Endothelial cell of umbilical vein (primary cell): Measurements from ENCODE around the gene STK17B. TPM values are rescaled to one million over a fixed set of nuclear protein-coding genes. Genes with fewer than 3 reads are reported as not detected.
A peak's percentile ranks its signal among the peaks of the same experiment; 100 is the strongest.

Source experiments
- BruUV-seq: library from RNA; stranded (reverse); fragments of 400-500 nt; replicated peaks from 2 replicates; lab custom pipeline; 2021; lab: Mats Ljungman, UMichigan
- CTCF ChIA-PET: fragments of 300-600, 350-600 bp; sonication (Branson Sonifier 250); formaldehyde crosslinking; loops from one replicate; lab custom pipeline; 2021; ENCODE audit warnings: antibody characterized with exemption, inconsistent platforms; lab: Charles Lee
- POLR2A ChIA-PET: fragments of 300-600, 350-600 bp; sonication (Branson Sonifier 250); formaldehyde crosslinking; loops from one replicate; lab custom pipeline; 2021; ENCODE audit warnings: antibody characterized with exemption, inconsistent platforms; lab: Charles Lee
- DNase-seq: peaks from one replicate; pipeline ENCODE4 v3.0.0-alpha.2; 2011; ENCODE audit warnings: low read depth, low spot score
- FAIRE-seq: peaks from 2 replicates; lab custom pipeline; 2011; peaks lifted over from hg19 to GRCh38; lab: Jason Lieb, UNC
- H2AFZ ChIP-seq: 2 replicates; pipeline ENCODE4 v1.6.0; 2012; ENCODE audit warnings: low read depth, low read length, control low read depth, inconsistent platforms
- H3K27ac ChIP-seq: 2 replicates; pipeline ENCODE4 v1.5.1; 2011; ENCODE audit warnings: low read depth, mild to moderate bottlenecking, control low read depth, low read length, moderate library complexity; ENCODE audit not compliant: insufficient read depth
- H3K27me3 ChIP-seq, 2 experiments: 2 replicates each; pipeline versions ENCODE4 v1.6.0 to v1.6.1; 2011; ENCODE audit warnings: low read length in 2 of 2, mixed read lengths in 1 of 2; ENCODE audit not compliant: control insufficient read depth in 2 of 2, insufficient read depth in 2 of 2
- H3K36me3 ChIP-seq, 2 experiments: 2 replicates in 1 of 2; 3 replicates in 1 of 2; pipeline ENCODE4 v1.5.1; 2011; ENCODE audit warnings: low read length in 2 of 2, mild to moderate bottlenecking in 1 of 2, moderate library complexity in 1 of 2; ENCODE audit not compliant: control insufficient read depth in 2 of 2, insufficient read depth in 2 of 2; ENCODE audit errors: extremely low read depth in 1 of 2
- H3K4me1 ChIP-seq: 3 replicates; pipeline ENCODE4 v1.5.1; 2011; ENCODE audit warnings: mild to moderate bottlenecking, low read length; ENCODE audit not compliant: control insufficient read depth, insufficient read depth; ENCODE audit errors: extremely low read depth
- H3K4me2 ChIP-seq: 2 replicates; pipeline ENCODE4 v1.6.1; 2011; ENCODE audit warnings: low read length, control low read depth, mixed read lengths; ENCODE audit not compliant: insufficient read depth
- H3K4me3 ChIP-seq, 3 experiments: fragments of 200-600 bp in 1 of 3; sonication (generic), shearing (Covaris generic) in 1 of 3; replicated peaks in 1 of 3; 2 replicates each; pipeline ENCODE4 v1.5.1; 2011 to 2016; ENCODE audit warnings: control low read depth in 3 of 3, low read length in 3 of 3, mild to moderate bottlenecking in 2 of 3, inconsistent platforms in 1 of 3, low read depth in 1 of 3, moderate library complexity in 1 of 3; ENCODE audit not compliant: insufficient read depth in 1 of 3
- H3K79me2 ChIP-seq: 2 replicates; pipeline ENCODE4 v1.6.0; 2012; ENCODE audit warnings: low read length, inconsistent platforms; ENCODE audit not compliant: control insufficient read depth, insufficient read depth
- H3K9ac ChIP-seq: replicated peaks from 2 replicates; pipeline ENCODE3; 2011; ENCODE audit warnings: low read length, control low read depth; ENCODE audit not compliant: insufficient read depth; ENCODE audit errors: extremely low read depth
- H3K9me1 ChIP-seq: replicated peaks from 3 replicates; pipeline ENCODE4 v1.6.0; 2011; ENCODE audit warnings: mild to moderate bottlenecking, low read length; ENCODE audit not compliant: control insufficient read depth, insufficient read depth; ENCODE audit errors: extremely low read depth
- H3K9me3 ChIP-seq: replicated peaks from 2 replicates; pipeline ENCODE4 v1.5.1; 2012; ENCODE audit warnings: low read length, inconsistent platforms; ENCODE audit not compliant: control insufficient read depth, insufficient read depth
- H4K20me1 ChIP-seq: replicated peaks from 2 replicates; pipeline ENCODE3; 2011; ENCODE audit warnings: mild to moderate bottlenecking, low read length; ENCODE audit not compliant: control insufficient read depth, insufficient read depth; ENCODE audit errors: extremely low read depth
- EZH2 ChIP-seq: IDR thresholded peaks from 2 replicates; pipeline ENCODE4 v1.6.1; 2012; ENCODE audit warnings: borderline replicate concordance, low read depth, mild to moderate bottlenecking, moderate library complexity, low read length, inconsistent platforms; ENCODE audit not compliant: severe bottlenecking
- FOS ChIP-seq: IDR thresholded peaks from 2 replicates; pipeline ENCODE4 v1.6.1; 2011; ENCODE audit warnings: mild to moderate bottlenecking, low read length, moderate library complexity, borderline replicate concordance; ENCODE audit not compliant: insufficient read depth
- GATA2 ChIP-seq: IDR thresholded peaks from 2 replicates; pipeline ENCODE4 v1.7.0; 2011; ENCODE audit warnings: low read depth, mild to moderate bottlenecking, moderate library complexity, mixed read lengths, low read length; ENCODE audit not compliant: insufficient read length, insufficient read depth
- JUN ChIP-seq: IDR thresholded peaks from 2 replicates; pipeline ENCODE4 v1.6.1; 2011; ENCODE audit warnings: borderline replicate concordance, low read depth; ENCODE audit not compliant: insufficient read length, insufficient read depth
- MYC ChIP-seq: IDR thresholded peaks from one replicate; pipeline ENCODE4 v1.6.1; 2011; ENCODE audit warnings: mild to moderate bottlenecking, low read depth, low read length
- POLR2A ChIP-seq: IDR thresholded peaks from 2 replicates; pipeline ENCODE4 v1.6.1; 2012; ENCODE audit warnings: low read depth, mild to moderate bottlenecking, control low read depth, low read length
- POLR2AphosphoS5 ChIP-seq: IDR thresholded peaks from 2 replicates; pipeline ENCODE4 v1.6.1; 2012; ENCODE audit warnings: low read depth, mild to moderate bottlenecking, control low read depth, low read length, moderate library complexity; ENCODE audit not compliant: insufficient read depth
- dilution Hi-C: fragments of 300-500 bp; cut with MboI; formaldehyde crosslinking; loops from one replicate; pipeline ENCODE4 v1.15.0; 2019; ENCODE audit warnings: low sequenced_read_pairs; ENCODE audit not compliant: extremely low pct_ligation_motif_present
- intact Hi-C: fragments of 100-400 bp; cut with micrococcal nuclease; formaldehyde crosslinking; loops from one replicate; pipeline ENCODE4 v1.10.0; 2022
- polyA plus RNA-seq, 4 experiments: library from polyadenylated mRNA; depleted of rRNA in 3 of 4; stranded (reverse) in 3 of 4; unstranded in 1 of 4; fragments of >200 nt; gene quantifications; 2 replicates each; pipeline versions ENCODE4 v1.2.1 to v1.2.3, GENCODE V29; 2011 to 2012; ENCODE audit warnings: missing spikeins in 1 of 4
- total RNA-seq: library from RNA; stranded (reverse); gene quantifications from 2 replicates; pipeline ENCODE4 v1.2.3, GENCODE V29; 2021
- TF ChIP-seq, protein P1 (sequence below): IDR thresholded peaks from 2 replicates; pipeline ENCODE4 v1.6.1; 2011; ENCODE audit not compliant: insufficient read depth, insufficient read length
- TF ChIP-seq, protein P2 (sequence below), 2 donors: IDR thresholded peaks; 1 replicate in 1 of 2; 2 replicates in 1 of 2; pipeline ENCODE4 v1.5.1; 2011; ENCODE audit warnings: low read length in 2 of 2, mild to moderate bottlenecking in 2 of 2, moderate library complexity in 2 of 2, control low read depth in 1 of 2, inconsistent platforms in 1 of 2, low read depth in 1 of 2; ENCODE audit not compliant: insufficient read depth in 1 of 2; ENCODE audit errors: extremely low read depth in 1 of 2

The STK17B gene
- total and polyA plus RNA-seq, 2 donors (not counting 3 experiments of a cell fraction or from before 2014, with no cell fraction given): 2.5 to 16.6 TPM

DNA sequence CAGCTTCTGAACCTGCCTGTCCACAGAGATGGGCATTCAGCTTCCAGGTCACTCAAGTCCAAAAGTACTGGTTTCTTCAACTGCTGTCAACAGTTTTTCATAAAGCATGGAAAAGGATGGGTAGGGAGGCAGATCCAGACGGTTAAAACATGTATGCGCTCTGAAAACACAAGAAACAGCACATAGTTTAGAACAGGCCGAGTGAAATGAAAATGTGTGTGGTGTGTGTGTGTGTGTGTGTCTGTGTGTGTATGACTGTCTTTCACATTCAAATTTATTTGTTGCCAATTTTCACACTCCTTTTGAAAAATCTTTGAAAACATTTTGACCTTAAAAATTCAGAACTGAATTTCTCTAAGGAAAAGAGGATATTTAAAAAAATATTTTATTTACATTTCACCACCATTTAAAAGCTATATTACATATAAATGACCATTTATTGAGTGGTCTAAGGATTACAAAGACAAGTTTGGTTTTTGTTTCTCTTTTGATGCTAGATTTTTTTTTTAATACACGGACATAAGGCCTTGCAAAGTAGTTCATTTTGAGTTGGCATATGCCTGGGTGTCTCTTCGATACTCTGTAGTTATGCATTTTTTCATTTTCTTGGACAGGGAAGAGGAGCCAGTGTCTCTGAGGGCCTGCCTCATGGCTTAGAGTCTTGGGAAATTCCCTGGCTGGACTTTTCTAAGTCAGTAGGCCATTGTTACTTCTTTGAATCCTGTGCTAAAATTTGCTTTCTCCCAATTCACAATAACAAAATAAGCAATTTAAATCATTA is 30.0 kb upstream of the STK17B start:
- POLR2A ChIA-PET: no interaction called here

More for the DNA sequence above, 30.0 kb upstream of the STK17B start:
- Histone ChIP-seq H3K4me1 (peaks cover 20% of the 10 kb centered on the region), H3K4me2 (peak overlapping the region; percentile 31), H3K36me3 (peaks cover 1 to 36% of the 10 kb centered on the region in 2 experiments), H3K9me1 (peaks cover 3% of the 10 kb centered on the region), H3K27ac (peak overlapping the region; percentile 18), H3K79me2 (no peaks in the 10 kb centered on the region), H3K9ac (peak overlapping the region; percentile 22), H2AFZ (no peak overlapping the region), H4K20me1 (peaks cover 2% of the 10 kb centered on the region), H3K27me3 (no peaks in the 10 kb centered on the region), H3K9me3 (no peaks in the 10 kb centered on the region), H3K4me3 (peak overlapping the region in 1 of 3 experiments; percentile 6)
- TF ChIP-seq, protein P1, sequence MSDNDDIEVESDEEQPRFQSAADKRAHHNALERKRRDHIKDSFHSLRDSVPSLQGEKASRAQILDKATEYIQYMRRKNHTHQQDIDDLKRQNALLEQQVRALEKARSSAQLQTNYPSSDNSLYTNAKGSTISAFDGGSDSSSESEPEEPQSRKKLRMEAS: no peak
- TF ChIP-seq POLR2AphosphoS5: no peak
- TF ChIP-seq EZH2: no peak
- no peak for TF ChIP-seq POLR2A
- no peak for TF ChIP-seq JUN
- TF ChIP-seq, protein P2, sequence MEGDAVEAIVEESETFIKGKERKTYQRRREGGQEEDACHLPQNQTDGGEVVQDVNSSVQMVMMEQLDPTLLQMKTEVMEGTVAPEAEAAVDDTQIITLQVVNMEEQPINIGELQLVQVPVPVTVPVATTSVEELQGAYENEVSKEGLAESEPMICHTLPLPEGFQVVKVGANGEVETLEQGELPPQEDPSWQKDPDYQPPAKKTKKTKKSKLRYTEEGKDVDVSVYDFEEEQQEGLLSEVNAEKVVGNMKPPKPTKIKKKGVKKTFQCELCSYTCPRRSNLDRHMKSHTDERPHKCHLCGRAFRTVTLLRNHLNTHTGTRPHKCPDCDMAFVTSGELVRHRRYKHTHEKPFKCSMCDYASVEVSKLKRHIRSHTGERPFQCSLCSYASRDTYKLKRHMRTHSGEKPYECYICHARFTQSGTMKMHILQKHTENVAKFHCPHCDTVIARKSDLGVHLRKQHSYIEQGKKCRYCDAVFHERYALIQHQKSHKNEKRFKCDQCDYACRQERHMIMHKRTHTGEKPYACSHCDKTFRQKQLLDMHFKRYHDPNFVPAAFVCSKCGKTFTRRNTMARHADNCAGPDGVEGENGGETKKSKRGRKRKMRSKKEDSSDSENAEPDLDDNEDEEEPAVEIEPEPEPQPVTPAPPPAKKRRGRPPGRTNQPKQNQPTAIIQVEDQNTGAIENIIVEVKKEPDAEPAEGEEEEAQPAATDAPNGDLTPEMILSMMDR (IDR thresholded peaks at IDR 0.05; ENCODE audit: extremely low read depth in 1 of 2, insufficient read depth in 1 of 2, low read depth in 1 of 2, low read length in 2 of 2): no peak
- TF ChIP-seq FOS: no peak
- no peak for TF ChIP-seq GATA2
- TF ChIP-seq MYC: no peak
- CTCF ChIA-PET: interaction anchor here (0.7 to 1.6 kb wide), 3 partner anchors 11 to 124 kb away, joined by 3 to 10 read pairs (median 3); no protein-coding TSS in a partner anchor
- dilution Hi-C loops: no loop called here
- BruUV-seq: no TSS peak
- no peak for FAIRE-seq
- DNase-seq: peak; percentile 55
- intact Hi-C loops: no loop called here
